Measurements from ENCODE around the gene MYO3B.

Gene MYO3B

DNA sequence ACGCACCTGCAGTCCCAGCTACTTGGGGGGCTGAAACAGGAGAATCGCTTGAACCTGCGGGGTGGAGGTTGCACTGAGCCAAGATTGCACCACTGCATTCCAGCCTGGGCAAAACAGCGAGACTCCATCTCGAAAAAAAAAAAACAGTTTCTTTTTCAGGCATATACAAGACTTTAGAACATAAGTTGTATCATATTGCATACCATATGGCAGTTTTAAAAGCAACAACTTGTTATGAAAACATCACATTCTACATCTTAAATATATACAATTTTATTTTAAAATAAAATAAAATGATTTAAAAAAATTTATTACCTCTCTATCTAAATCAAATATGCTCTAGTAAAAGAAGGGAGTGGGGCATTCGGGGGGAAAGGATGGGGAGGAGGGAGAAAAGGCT is 497.8 kb downstream of the MYO3B start:
- TF ChIP-seq CTCF (IDR thresholded peaks at IDR 0.05; ENCODE audit: low read depth, low read length), result no peak
- DNase-seq (ENCODE audit: low read depth), result no peak
- H3K4me3 ChIP-seq (ENCODE audit: low read depth, low read length), result no peak overlapping the region

DNA sequence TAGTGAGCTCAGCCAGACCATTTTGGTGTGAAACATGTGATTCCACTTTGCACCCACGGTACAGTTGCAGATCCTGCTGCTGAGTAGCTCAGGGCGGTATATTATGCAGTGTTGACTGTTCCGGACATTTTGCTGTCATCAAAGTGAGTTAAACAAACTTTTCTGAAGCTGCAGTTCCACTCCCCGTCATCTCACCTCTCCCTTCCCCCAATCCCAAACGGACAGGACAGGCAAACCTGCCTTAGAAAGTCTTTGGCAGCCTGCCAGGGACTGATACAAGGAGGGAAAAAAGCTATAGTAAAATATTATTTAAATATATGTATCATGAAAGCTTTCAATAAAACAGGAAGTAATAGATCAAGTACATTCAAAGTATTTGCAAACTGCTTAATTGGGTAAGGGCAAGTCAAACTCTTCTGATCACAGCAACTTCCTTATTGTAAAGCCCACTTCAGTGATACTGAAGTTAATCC is 501.7 kb downstream of the MYO3B start:
- no peak for DNase-seq (ENCODE audit: low read depth)
- TF ChIP-seq POLR2A (IDR thresholded peaks at IDR 0.05; ENCODE audit: extremely low read depth, insufficient read length), result no peak
- TF ChIP-seq, protein P1, sequence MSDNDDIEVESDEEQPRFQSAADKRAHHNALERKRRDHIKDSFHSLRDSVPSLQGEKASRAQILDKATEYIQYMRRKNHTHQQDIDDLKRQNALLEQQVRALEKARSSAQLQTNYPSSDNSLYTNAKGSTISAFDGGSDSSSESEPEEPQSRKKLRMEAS (IDR thresholded peaks at IDR 0.05; ENCODE audit: low read depth, low read length), result no peak
- no peak for TF ChIP-seq MYC (IDR thresholded peaks at IDR 0.05; ENCODE audit: low read depth, low read length)
- H3K4me3 ChIP-seq (ENCODE audit: low read depth, low read length), result no peak overlapping the region

DNA sequence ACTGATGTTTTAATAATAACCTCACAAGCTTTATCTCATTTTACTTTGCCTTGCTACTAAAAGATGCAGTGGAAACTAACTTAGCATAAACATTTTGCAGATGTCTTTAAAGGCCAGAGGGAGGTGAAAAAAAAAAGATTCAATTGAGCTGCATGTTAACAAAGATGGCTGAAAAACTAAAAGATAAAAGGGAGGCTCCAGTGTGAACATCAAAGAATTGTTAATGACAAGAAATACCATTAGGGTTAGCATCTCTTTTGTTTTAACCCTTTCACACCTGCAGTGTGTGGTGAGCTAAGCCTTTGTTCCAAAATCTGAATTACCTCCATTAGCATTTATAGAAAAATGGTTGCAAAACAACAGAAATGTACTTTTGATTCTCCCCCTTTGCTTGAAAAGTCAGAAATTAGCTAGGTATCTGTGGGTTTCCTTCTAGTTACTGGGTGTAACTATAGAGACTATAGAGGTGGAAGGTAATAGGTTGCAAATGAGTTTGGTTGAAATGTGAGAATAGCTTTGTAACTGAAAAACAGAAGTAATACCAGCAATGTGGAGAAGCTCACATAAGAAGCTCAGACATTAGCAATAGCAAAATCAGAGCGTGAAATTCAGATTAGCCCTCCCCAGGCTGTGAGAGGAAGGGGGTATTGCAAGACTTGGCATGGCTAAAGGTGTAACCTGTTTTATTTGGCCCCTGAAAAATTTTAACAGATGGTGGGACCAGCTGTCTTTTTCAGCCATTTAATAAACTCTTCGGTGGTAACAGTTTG is 502.4 kb downstream of the MYO3B start:
- no peak for DNase-seq (ENCODE audit: low read depth)
- TF ChIP-seq, protein P1 (IDR thresholded peaks at IDR 0.05; ENCODE audit: low read depth, low read length), result no peak
- TF ChIP-seq CTCF (IDR thresholded peaks at IDR 0.05; ENCODE audit: low read depth, low read length) (no peak), POLR2A (IDR thresholded peaks at IDR 0.05; ENCODE audit: extremely low read depth, insufficient read length) (no peak), MYC (IDR thresholded peaks at IDR 0.05; ENCODE audit: low read depth, low read length) (no peak)
- no peak overlapping the region for H3K4me3 ChIP-seq (ENCODE audit: low read depth, low read length)

- no peak overlapping the region for H3K4me3 ChIP-seq (ENCODE audit: low read depth, low read length)
- no peak for DNase-seq (ENCODE audit: low read depth)
- TF ChIP-seq CTCF (IDR thresholded peaks at IDR 0.05; ENCODE audit: low read depth, low read length) (no peak), POLR2A (IDR thresholded peaks at IDR 0.05; ENCODE audit: extremely low read depth, insufficient read length) (no peak), MYC (IDR thresholded peaks at IDR 0.05; ENCODE audit: low read depth, low read length) (no peak)
- TF ChIP-seq, protein P1 (IDR thresholded peaks at IDR 0.05; ENCODE audit: low read depth, low read length), result no peak
These were observed 503.4 kb downstream of the MYO3B start for GRCh38 chr2:170681311-170681710.

GRCh38 chr2:170685591-170685990 is 507.6 kb downstream of the MYO3B start:
- no peak overlapping the region for H3K4me3 ChIP-seq (ENCODE audit: low read depth, low read length)
- no peak for DNase-seq (ENCODE audit: low read depth)
- TF ChIP-seq, protein P1 (IDR thresholded peaks at IDR 0.05; ENCODE audit: low read depth, low read length), result no peak
- TF ChIP-seq CTCF (IDR thresholded peaks at IDR 0.05; ENCODE audit: low read depth, low read length), result no peak
- TF ChIP-seq MYC (IDR thresholded peaks at IDR 0.05; ENCODE audit: low read depth, low read length), result no peak
- TF ChIP-seq POLR2A (IDR thresholded peaks at IDR 0.05; ENCODE audit: extremely low read depth, insufficient read length), result no peak

- H3K4me3 ChIP-seq (ENCODE audit: low read depth, low read length), result no peak overlapping the region
- no peak for DNase-seq (ENCODE audit: low read depth)
- TF ChIP-seq CTCF (IDR thresholded peaks at IDR 0.05; ENCODE audit: low read depth, low read length) (no peak), POLR2A (IDR thresholded peaks at IDR 0.05; ENCODE audit: extremely low read depth, insufficient read length) (no peak), MYC (IDR thresholded peaks at IDR 0.05; ENCODE audit: low read depth, low read length) (no peak)
- TF ChIP-seq, protein P1 (IDR thresholded peaks at IDR 0.05; ENCODE audit: low read depth, low read length), result no peak
These were observed 511.5 kb downstream of the MYO3B start for GRCh38 chr2:170689481-170689880.

Measured in NB4 (cell line).